Measurements from ENCODE around the gene ELMO1. TPM values are rescaled to one million over a fixed set of nuclear protein-coding genes. Genes with fewer than 3 reads are reported as not detected.

ELMO1 gene
- total RNA-seq, 1 experiment from 2014 or later, result not detected

DNA sequence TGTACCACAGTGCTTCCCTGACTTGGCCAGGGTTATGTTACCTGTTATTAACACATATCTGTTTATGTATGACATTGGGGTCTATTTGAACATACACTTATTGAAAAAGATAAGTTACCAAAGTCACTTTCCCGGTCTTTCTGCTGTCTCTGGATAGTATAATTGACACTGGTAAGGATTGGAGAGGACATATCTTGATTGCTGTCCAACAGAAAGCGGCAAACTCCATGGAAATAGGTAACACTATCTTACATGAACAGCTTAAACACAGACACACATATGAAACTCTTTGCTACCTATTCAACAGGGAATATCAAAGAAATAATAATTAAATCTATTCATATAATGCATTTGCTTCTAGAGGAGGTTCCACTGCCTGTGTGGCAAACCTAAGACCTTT, 441.9 kb downstream of the ELMO1 start:
- no peak for DNase-seq (ENCODE audit: low read depth in 1 of 2, low spot score in 2 of 2)
- Histone ChIP-seq H3K4me1 (replicated peaks) (no peaks in the 10 kb centered on the region), H3K9me3 (replicated peaks) (no peaks in the 10 kb centered on the region), H3K27ac (no peak overlapping the region), H3K4me3 (no peak overlapping the region), H3K27me3 (replicated peaks) (no peaks in the 10 kb centered on the region), H3K36me3 (no peaks in the 10 kb centered on the region)

DNA sequence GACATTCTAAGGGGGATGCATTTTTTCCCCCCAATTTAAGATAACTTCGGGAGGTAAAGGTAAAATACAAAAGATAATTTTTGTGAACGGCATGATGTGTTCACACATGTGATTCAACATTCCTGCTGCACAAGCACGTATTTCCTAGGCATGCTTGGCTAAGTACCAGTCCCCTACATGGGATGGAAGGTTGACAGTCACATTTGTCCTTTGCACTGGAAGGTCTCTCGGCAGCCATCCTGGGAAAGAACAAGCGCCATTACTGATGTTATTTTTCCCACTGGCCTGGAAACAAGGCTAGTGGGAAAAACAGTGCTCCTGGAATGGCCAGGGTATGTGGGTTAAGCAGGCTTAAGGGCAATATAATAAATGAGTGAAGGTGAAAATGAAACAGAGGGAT, 448.2 kb downstream of the ELMO1 start:
- Histone ChIP-seq H3K27me3 (replicated peaks) (peaks cover 11% of the 10 kb centered on the region), H3K4me1 (replicated peaks) (no peaks in the 10 kb centered on the region), H3K36me3 (no peaks in the 10 kb centered on the region), H3K27ac (no peak overlapping the region), H3K4me3 (no peak overlapping the region), H3K9me3 (replicated peaks) (no peaks in the 10 kb centered on the region)
- DNase-seq (ENCODE audit: low read depth in 1 of 2, low spot score in 2 of 2), result no peak

DNA sequence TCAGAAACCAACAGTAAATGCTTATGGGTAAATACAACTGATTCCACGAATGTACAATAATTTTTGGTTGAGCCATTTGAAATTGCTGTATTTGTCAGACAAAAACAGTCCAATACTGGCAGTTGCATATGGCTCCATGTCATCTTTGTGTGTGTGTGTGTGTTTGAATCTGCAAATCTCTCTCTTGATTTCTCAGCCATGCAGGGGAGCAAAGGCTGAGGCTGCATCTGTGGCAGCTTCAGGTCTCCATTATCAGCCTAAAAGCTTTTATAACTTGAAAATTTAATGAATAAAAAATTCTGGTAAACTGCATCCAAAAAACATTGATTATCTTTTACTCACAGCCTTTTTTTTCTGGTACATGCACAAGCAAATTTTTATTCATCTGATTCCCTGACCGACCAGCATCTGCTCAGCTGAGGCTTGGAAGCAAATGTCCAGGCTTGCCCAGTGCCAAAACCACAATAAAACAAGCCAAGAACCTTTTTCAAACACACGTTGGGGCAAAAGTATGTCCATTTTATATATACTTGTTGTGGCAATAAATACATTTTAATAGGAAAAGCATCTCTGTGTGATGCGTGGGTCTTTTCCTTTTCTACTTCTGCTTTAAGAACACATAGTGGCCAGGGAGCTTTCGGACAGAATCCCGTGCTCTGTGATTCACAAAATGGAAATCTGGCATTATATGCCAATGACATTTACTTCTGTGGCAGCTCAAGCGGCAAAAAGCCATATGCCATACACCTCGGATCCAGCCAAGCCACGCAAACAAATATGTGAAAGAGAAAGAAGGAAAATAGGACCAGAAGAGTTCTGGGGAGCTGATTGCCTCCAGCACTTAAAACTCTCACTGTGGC, 448.8 kb downstream of the ELMO1 start:
- Histone ChIP-seq H3K4me1 (replicated peaks) (no peaks in the 10 kb centered on the region), H3K36me3 (no peaks in the 10 kb centered on the region), H3K9me3 (replicated peaks) (no peaks in the 10 kb centered on the region), H3K27me3 (replicated peaks) (peaks cover 11% of the 10 kb centered on the region), H3K27ac (no peak overlapping the region), H3K4me3 (no peak overlapping the region)
- DNase-seq (ENCODE audit: low read depth in 1 of 2, low spot score in 2 of 2), result no peak

DNA sequence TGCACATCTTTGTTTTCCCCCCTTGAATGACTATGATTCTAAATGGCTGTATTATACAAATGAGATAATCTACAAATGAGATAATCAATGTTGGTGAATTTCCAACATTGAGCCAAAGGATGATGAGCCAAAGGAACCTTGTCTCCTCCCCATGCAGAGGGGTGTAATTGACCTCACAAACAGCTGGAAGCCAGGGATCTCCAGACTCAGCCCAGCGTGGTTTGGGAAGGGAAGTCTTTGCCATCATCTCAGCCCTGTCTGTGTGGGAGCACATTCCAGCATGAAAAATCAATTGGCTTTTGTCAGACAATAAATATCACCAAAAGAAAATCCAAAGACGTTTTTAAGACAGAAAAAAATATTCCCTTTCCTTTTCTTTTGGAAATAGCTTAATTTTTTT, 452.9 kb downstream of the ELMO1 start:
- H3K4me3 ChIP-seq, result no peak overlapping the region
- H3K27me3 ChIP-seq (replicated peaks), result peaks cover 11% of the 10 kb centered on the region
- no peaks in the 10 kb centered on the region for H3K9me3 ChIP-seq (replicated peaks)
- no peaks in the 10 kb centered on the region for H3K4me1 ChIP-seq (replicated peaks)
- DNase-seq (ENCODE audit: low read depth in 1 of 2, low spot score in 2 of 2), result no peak
- H3K36me3 ChIP-seq, result no peaks in the 10 kb centered on the region
- H3K27ac ChIP-seq, result no peak overlapping the region

DNA sequence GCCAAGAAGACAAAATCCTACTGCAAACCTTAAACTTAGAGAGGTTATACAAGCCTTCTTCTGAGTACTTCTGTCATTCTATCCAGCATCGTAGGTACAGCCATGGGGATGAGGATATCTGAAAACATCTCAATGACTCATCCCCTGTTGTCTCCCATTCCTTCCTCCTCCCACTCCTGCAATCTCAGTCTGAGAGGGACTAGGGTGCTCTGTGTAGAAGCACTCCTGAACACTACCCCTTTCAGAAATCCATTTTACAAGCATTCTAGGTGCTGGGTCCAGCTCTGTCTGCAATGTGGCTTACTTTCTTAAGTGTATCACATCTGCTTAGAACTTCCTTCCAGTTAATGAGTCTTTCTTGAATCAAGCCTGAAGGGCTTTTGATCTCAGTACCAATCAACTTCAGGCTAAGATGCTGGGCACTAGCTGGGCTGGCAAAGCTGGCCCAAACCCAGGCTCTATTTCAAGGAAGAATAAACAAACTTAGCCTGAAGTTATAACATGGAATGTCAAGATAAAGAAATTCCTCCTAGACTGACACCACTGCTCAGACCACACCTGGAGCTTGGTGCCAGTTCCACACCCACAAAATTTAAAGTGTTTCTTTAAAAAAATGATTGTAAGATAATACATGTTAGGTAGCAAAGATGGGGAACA, 454.1 kb downstream of the ELMO1 start:
- Histone ChIP-seq H3K27ac (no peak overlapping the region), H3K4me1 (replicated peaks) (no peaks in the 10 kb centered on the region), H3K9me3 (replicated peaks) (no peaks in the 10 kb centered on the region), H3K4me3 (no peak overlapping the region), H3K36me3 (no peaks in the 10 kb centered on the region), H3K27me3 (replicated peaks) (peaks cover 2% of the 10 kb centered on the region; the same call in 1 of the 2 replicates)
- DNase-seq (ENCODE audit: low read depth in 1 of 2, low spot score in 2 of 2), result no peak

DNA sequence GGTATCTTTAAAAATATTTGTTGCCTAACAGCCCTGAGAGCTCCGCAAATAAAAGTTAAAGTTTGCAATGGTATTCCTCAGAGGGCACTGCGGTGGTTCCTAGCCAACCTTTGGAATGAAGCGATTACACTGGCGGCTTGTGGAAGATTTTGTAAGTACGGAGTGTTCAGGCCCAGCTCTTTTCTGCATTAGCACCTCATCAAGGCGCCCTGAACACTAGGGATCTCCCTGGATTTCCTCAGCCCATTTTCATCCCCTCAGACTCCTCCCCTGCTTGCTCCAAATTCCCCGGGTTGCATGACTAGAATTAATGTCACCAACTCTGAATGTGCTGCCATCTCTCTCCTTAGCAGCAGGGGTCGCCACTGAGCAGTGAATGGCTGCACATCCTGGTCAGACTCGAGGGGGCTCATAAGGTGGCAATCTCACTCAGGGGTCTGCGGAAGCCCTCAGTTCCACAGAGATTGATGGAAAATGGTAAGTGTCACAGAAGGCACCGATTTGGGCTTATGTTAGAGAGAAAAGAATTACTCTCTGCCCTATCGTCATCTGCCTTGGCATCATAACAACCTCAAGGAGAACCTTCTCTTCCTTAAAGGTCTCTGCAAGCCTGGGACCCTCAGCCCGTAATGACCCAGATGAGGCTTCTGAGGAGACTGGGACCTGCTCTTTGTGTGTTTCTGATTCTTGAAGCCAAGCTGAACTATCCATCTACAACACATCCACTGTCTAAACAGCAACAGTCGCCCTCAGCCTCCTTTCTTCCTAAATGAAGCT, 461.5 kb downstream of the ELMO1 start:
- Histone ChIP-seq H3K27ac (no peak overlapping the region), H3K4me1 (replicated peaks) (no peaks in the 10 kb centered on the region), H3K27me3 (replicated peaks) (peaks cover 24% of the 10 kb centered on the region), H3K4me3 (no peak overlapping the region), H3K36me3 (no peaks in the 10 kb centered on the region), H3K9me3 (replicated peaks) (no peaks in the 10 kb centered on the region)
- peak; percentile 47 to 56 for DNase-seq (ENCODE audit: low read depth in 1 of 2, low spot score in 2 of 2)

DNA sequence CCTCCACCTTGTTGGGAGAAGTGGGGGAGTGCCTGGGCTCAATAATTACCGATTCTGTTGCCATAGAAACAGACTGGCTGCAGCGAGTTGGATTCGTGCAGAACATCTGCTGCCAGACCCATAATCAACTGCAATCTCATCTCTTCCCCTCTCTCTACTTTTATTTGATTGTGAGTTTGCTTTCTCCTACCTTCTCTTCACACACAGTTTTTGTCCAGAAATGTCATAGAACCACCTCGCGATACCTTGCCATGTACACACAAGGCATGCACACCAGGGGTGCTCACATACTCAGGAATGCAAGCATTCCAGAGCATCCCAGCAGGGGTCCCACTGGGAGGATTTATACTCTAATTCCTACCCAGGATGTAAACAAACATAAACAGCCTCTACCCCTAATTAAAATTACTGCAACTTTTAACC, 462.1 kb downstream of the ELMO1 start:
- no peak for DNase-seq (ENCODE audit: low read depth in 1 of 2, low spot score in 2 of 2)
- H3K4me3 ChIP-seq, result no peak overlapping the region
- no peaks in the 10 kb centered on the region for H3K36me3 ChIP-seq
- H3K9me3 ChIP-seq (replicated peaks), result no peaks in the 10 kb centered on the region
- peaks cover 26% of the 10 kb centered on the region for H3K27me3 ChIP-seq (replicated peaks)
- no peaks in the 10 kb centered on the region for H3K4me1 ChIP-seq (replicated peaks)
- H3K27ac ChIP-seq, result no peak overlapping the region

DNA sequence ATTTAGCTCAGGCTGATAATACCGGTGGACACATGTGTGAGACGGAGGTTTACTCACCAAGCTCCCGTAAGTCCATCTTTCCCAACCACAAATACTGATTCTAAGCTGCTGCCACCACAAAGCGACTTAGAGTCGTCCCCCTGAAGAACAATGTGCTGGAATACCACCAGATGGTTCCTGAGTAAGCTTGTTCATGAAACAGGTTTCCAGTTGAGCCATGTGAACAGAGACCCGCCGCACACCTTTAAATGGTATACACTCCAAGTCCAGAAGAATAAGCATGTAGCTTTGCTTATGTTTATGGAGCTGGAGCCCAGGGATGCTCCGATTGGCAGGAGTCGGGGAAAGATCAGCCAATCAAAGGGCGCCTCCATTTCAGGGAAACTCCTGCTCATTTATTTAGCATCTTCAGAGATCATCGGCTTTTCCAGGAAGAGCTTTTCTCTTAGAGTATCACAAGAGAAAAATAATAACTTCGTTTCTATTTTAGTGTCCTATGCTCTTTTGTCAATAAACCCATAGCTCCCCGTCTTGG, 462.7 kb downstream of the ELMO1 start:
- no peak for DNase-seq (ENCODE audit: low read depth in 1 of 2, low spot score in 2 of 2)
- H3K36me3 ChIP-seq, result no peaks in the 10 kb centered on the region
- no peak overlapping the region for H3K4me3 ChIP-seq
- H3K27ac ChIP-seq, result no peak overlapping the region
- peaks cover 31% of the 10 kb centered on the region for H3K27me3 ChIP-seq (replicated peaks)
- H3K9me3 ChIP-seq (replicated peaks), result no peaks in the 10 kb centered on the region
- no peaks in the 10 kb centered on the region for H3K4me1 ChIP-seq (replicated peaks)

DNA sequence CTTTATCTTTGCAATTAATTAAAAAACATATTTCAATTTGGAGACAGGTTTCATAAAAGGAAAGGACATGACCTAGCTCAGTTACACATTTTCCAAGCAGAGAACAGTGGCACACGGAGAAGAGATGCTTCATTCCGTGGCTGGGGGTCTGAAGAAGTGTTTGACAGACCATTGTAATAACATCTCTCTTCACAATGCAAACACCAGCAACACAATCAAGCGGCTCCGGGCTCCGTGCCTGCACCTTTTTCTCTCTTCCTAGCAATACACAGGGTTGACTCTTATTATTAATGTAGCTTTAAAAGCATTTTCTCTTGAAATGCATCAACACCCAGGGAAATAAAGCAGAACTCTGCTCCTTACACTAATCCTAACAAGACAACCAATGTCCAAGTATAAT, 463.3 kb downstream of the ELMO1 start:
- no peaks in the 10 kb centered on the region for H3K36me3 ChIP-seq
- peaks cover 31% of the 10 kb centered on the region for H3K27me3 ChIP-seq (replicated peaks)
- no peak for DNase-seq (ENCODE audit: low read depth in 1 of 2, low spot score in 2 of 2)
- H3K4me3 ChIP-seq, result no peak overlapping the region
- H3K27ac ChIP-seq, result no peak overlapping the region
- no peaks in the 10 kb centered on the region for H3K9me3 ChIP-seq (replicated peaks)
- no peaks in the 10 kb centered on the region for H3K4me1 ChIP-seq (replicated peaks)

DNA sequence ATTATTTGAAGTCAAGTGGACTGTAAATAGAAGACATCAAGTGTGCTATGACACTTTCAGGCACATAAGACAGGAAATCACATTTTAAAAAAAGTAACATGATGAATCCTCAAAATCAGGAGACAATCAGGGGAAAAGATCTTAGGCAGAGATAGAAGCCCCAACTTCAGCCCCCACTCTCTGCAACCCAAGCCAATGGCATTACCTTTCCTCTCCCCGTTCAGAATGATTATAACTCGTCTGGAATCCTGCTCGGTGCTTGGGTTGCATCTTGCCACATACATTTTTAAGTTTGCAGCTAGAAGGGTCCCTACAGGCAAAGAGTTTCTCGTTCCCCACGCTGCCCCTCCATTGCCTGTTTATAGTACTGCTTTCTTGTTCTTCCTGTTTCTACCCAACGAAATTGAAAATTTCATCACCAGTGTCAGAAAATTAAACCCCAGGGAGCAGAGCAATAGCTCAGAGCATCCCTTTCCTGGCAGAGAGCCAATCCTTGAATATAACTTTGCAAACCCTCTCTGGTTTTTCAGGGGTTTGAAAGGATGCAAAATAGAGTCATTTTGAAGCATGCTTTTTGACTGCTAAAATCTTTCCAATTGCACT, 463.9 kb downstream of the ELMO1 start:
- no peaks in the 10 kb centered on the region for H3K36me3 ChIP-seq
- H3K9me3 ChIP-seq (replicated peaks), result no peaks in the 10 kb centered on the region
- H3K4me3 ChIP-seq, result no peak overlapping the region
- no peaks in the 10 kb centered on the region for H3K4me1 ChIP-seq (replicated peaks)
- no peak for DNase-seq (ENCODE audit: low read depth in 1 of 2, low spot score in 2 of 2)
- H3K27me3 ChIP-seq (replicated peaks), result peaks cover 31% of the 10 kb centered on the region
- no peak overlapping the region for H3K27ac ChIP-seq

DNA sequence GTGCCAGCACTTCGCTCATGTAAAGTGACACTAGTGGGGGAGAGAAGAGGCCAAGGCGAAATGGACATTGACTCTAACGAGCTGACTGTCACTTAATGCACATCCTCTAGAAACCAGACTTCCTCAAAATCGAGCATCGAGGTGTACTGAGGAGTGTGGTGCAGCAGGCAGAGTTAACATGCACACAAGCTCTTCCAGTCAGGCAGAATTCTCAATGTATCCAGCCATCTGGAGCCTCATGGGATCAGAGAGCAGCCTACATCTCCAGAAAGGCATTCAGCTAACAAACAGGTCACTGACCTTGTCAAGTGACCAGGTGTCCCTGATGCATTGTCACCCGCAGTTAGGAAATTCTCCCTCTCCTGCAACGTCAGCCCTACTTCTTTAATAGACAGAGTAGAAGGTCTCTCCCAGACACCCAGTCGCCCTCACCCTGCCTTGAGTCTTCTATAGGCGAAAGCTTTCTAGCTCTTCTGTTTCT, 464.6 kb downstream of the ELMO1 start:
- Histone ChIP-seq H3K9me3 (replicated peaks) (no peaks in the 10 kb centered on the region), H3K36me3 (no peaks in the 10 kb centered on the region), H3K27me3 (replicated peaks) (peaks cover 31% of the 10 kb centered on the region), H3K4me1 (replicated peaks) (no peaks in the 10 kb centered on the region), H3K27ac (no peak overlapping the region), H3K4me3 (no peak overlapping the region)
- DNase-seq (ENCODE audit: low read depth in 1 of 2, low spot score in 2 of 2), result no peak

DNA sequence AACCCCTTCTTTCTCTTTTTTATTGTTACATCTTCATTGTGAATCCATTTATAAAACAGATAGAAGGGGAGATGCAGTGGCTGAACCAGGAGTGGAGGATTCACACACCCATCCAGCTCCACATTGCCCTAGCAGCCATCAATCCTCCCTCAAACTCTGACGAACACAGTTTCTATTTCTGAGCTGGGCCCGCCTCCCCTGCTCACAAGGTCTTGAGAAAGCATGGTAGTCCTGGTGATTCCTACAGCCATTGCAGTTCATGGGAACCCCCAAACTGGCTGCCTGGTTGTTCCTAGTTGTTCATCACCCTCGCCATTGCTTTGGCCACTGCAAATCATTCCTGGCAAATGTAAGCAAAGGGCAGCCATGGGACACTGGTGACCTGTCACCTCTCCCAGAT, 465.9 kb downstream of the ELMO1 start:
- Histone ChIP-seq H3K4me1 (replicated peaks) (no peaks in the 10 kb centered on the region), H3K27ac (no peak overlapping the region)
- no peak for DNase-seq (ENCODE audit: low read depth in 1 of 2, low spot score in 2 of 2)

DNA sequence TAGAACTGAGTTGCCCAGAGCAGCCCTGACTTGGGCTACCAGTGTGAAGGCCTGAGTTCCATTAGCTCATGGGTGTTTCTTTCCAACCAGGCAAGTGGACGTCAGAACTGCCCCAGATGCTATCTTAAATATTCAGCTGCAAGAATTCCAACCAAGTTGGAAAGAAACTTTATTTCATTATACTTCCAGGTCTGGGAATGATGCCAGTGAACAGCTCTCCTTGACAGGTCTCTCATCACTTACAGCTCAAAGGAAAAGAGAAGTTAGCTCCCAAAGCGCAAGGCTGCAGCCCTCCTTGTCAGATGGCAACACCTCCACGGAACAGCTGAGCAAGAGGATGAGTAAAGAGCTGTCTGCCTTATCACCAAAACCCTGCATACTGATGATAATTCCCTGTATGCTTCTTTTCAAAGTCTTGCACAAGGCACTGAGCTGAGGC, 468.8 kb downstream of the ELMO1 start:
- DNase-seq (ENCODE audit: low read depth in 1 of 2, low spot score in 2 of 2), result no peak
- Histone ChIP-seq H3K9me3 (replicated peaks) (no peaks in the 10 kb centered on the region), H3K4me1 (replicated peaks) (no peaks in the 10 kb centered on the region), H3K27ac (no peak overlapping the region), H3K27me3 (replicated peaks) (peaks cover 13% of the 10 kb centered on the region), H3K4me3 (no peak overlapping the region), H3K36me3 (no peaks in the 10 kb centered on the region)

More for the DNA sequence above, 465.9 kb downstream of the ELMO1 start:
- Histone ChIP-seq H3K27me3 (replicated peaks) (peaks cover 31% of the 10 kb centered on the region), H3K4me3 (no peak overlapping the region), H3K9me3 (replicated peaks) (no peaks in the 10 kb centered on the region), H3K36me3 (no peaks in the 10 kb centered on the region)
